ENCODE measurements around the gene ADCYAP1.

Gene ADCYAP1

DNA sequence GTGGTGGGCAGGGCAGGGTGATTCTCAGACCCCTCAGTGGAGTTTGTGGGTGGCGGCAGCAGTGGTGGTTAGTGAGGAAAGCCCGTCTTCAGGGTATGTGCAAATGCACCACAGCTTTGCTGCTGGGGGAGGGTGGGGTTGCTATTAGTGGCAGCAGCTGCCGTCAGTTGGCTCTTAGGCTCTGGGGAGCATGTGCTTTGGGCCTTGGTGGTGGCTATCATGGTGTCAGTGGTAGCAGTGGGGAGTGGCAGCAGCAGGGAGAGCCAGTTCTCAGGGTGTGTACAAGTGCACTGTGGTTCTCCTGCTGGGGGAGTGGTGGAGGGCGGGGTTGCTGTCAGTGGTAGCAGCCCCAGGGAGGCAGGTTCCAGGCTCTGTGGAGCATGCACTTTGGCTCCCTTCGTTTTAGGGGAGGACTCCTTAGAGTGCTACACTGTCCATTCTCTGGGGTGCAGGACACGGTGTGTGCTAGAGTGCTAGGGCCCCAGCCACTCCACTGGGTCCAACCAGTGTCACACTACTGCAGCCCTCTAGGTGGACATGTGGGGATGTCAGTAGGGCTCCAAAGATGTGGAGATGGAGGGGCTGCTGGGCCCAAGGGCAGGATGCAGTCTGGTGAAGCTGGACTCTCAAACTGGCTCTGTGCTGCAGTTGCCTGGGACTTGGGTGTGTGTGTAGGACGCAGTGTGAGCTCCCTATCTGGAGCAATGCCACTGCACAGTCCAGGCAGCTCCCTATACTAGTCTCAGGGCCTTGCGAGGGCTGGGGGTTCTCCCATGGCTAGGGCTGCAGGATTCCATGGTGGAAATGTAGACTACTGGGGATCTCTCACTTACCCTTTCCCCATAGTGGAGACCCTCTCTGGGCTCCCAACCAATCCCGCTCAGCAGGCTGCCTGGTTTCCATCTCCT lies 45.3 kb downstream of the ADCYAP1 start:
- Histone ChIP-seq H3K4me1 (ENCODE audit: insufficient read depth, low read length, severe bottlenecking) (no peaks in the 10 kb centered on the region), H3K27me3 (ENCODE audit: insufficient read depth, low read length) (no peaks in the 10 kb centered on the region), H3K79me2 (ENCODE audit: insufficient read depth, low read length) (no peaks in the 10 kb centered on the region), H3K4me2 (ENCODE audit: low read length) (no peak overlapping the region), H3K9me2 (ENCODE audit: low read depth, low read length) (no peaks in the 10 kb centered on the region), H3K27ac (ENCODE audit: low read depth, low read length, poor library complexity, severe bottlenecking) (no peak overlapping the region), H2AFZ (ENCODE audit: low read length) (no peak overlapping the region), H4K20me1 (ENCODE audit: insufficient read depth, low read length) (no peaks in the 10 kb centered on the region), H3K36me3 (ENCODE audit: insufficient read depth, low read length) (no peaks in the 10 kb centered on the region), H3F3A (ENCODE audit: insufficient read depth, low read length) (no peaks in the 10 kb centered on the region), H3K9me3 (ENCODE audit: low read length) (no peaks in the 10 kb centered on the region), H3K4me3 (ENCODE audit: low read depth, low read length, poor library complexity, severe bottlenecking) (no peak overlapping the region), H3K9ac (ENCODE audit: low read length) (no peak overlapping the region)
- TF ChIP-seq, protein P1, sequence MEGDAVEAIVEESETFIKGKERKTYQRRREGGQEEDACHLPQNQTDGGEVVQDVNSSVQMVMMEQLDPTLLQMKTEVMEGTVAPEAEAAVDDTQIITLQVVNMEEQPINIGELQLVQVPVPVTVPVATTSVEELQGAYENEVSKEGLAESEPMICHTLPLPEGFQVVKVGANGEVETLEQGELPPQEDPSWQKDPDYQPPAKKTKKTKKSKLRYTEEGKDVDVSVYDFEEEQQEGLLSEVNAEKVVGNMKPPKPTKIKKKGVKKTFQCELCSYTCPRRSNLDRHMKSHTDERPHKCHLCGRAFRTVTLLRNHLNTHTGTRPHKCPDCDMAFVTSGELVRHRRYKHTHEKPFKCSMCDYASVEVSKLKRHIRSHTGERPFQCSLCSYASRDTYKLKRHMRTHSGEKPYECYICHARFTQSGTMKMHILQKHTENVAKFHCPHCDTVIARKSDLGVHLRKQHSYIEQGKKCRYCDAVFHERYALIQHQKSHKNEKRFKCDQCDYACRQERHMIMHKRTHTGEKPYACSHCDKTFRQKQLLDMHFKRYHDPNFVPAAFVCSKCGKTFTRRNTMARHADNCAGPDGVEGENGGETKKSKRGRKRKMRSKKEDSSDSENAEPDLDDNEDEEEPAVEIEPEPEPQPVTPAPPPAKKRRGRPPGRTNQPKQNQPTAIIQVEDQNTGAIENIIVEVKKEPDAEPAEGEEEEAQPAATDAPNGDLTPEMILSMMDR (IDR thresholded peaks at IDR 0.05; ENCODE audit: low read length) = no peak
- TF ChIP-seq EZH2 (IDR thresholded peaks at IDR 0.05; ENCODE audit: borderline replicate concordance, low read length) = no peak

DNA sequence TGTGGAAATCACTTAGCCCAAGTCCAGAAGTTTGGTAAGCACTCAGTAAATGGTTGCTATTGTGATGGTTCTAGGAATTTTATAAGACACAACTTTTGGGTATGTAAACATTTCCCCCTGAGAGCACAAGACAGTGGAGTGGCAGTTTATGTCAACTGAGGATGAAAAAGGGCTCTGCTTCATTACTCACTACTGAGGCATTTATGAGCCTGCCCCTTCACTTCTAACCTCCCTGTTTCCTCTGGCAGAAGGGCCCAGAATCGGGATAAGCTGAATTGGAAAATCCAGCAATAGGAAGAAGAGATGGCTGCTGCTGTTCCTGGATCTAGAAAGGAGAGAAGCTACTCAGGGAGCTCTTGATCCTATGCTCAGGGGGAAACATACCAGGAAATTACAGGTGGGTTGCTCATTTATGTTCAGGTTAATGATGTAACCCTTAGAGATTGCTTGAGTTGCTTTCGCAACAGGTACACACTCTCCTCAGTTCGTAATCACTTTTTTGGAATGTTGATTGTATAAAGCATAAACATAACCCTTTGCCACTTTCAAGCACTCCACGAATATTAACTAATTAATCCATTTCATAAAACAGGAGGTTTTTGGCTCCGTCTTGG lies 46.3 kb downstream of the ADCYAP1 start:
- H3F3A ChIP-seq (ENCODE audit: insufficient read depth, low read length) = no peaks in the 10 kb centered on the region
- no peaks in the 10 kb centered on the region for H3K79me2 ChIP-seq (ENCODE audit: insufficient read depth, low read length)
- H3K4me1 ChIP-seq (ENCODE audit: insufficient read depth, low read length, severe bottlenecking) = no peaks in the 10 kb centered on the region
- H3K27me3 ChIP-seq (ENCODE audit: insufficient read depth, low read length) = no peaks in the 10 kb centered on the region
- no peaks in the 10 kb centered on the region for H3K36me3 ChIP-seq (ENCODE audit: insufficient read depth, low read length)
- H2AFZ ChIP-seq (ENCODE audit: low read length) = no peak overlapping the region
- no peak overlapping the region for H3K4me2 ChIP-seq (ENCODE audit: low read length)
- TF ChIP-seq, protein P1 (IDR thresholded peaks at IDR 0.05; ENCODE audit: low read length) = no peak
- no peak for TF ChIP-seq EZH2 (IDR thresholded peaks at IDR 0.05; ENCODE audit: borderline replicate concordance, low read length)
- no peaks in the 10 kb centered on the region for H3K9me2 ChIP-seq (ENCODE audit: low read depth, low read length)
- no peak overlapping the region for H3K9ac ChIP-seq (ENCODE audit: low read length)
- H3K9me3 ChIP-seq (ENCODE audit: low read length) = no peaks in the 10 kb centered on the region
- H3K4me3 ChIP-seq (ENCODE audit: low read depth, low read length, poor library complexity, severe bottlenecking) = no peak overlapping the region
- no peak overlapping the region for H3K27ac ChIP-seq (ENCODE audit: low read depth, low read length, poor library complexity, severe bottlenecking)
- H4K20me1 ChIP-seq (ENCODE audit: insufficient read depth, low read length) = no peaks in the 10 kb centered on the region

DNA sequence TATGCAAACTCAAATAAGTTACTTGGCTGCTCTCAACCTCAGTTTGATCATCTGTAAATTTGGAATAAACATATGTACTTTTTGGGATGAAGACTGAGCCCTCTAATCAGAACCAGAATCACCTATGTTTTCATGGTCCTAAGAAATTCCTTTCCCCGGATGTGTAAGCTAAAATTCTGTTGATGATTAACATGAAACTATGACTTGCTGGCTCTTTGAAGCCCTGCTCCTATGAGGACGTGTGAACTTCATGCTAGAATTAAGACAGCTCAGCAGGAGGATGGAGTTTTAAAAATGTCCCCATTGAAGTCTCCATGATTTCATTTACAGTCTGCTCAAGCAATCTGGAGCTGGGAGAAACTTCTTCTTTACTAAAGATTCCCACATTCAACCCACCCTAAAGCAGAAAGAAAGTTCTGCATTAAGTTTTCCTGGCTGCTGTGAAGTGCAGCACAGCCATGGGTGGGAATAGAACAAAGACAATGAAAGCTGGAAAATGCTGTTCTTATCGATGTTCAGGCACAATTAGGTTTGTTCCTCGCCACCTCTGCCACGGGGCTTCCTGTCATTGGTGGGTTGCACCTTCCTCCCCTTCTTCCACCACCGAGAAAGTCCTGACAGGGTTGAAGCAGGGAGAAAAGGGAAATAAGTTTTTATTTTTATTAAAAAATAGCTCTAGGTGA lies 50.9 kb downstream of the ADCYAP1 start:
- no peaks in the 10 kb centered on the region for H3K4me1 ChIP-seq (ENCODE audit: insufficient read depth, low read length, severe bottlenecking)
- H3K27ac ChIP-seq (ENCODE audit: low read depth, low read length, poor library complexity, severe bottlenecking) = no peak overlapping the region
- H3K4me3 ChIP-seq (ENCODE audit: low read depth, low read length, poor library complexity, severe bottlenecking) = no peak overlapping the region
- no peak overlapping the region for H3K4me2 ChIP-seq (ENCODE audit: low read length)
- no peaks in the 10 kb centered on the region for H3K36me3 ChIP-seq (ENCODE audit: insufficient read depth, low read length)
- H3K27me3 ChIP-seq (ENCODE audit: insufficient read depth, low read length) = no peaks in the 10 kb centered on the region
- no peak overlapping the region for H3K9ac ChIP-seq (ENCODE audit: low read length)
- TF ChIP-seq, protein P1 (IDR thresholded peaks at IDR 0.05; ENCODE audit: low read length) = no peak
- no peak for TF ChIP-seq EZH2 (IDR thresholded peaks at IDR 0.05; ENCODE audit: borderline replicate concordance, low read length)
- no peaks in the 10 kb centered on the region for H3K9me2 ChIP-seq (ENCODE audit: low read depth, low read length)
- H3F3A ChIP-seq (ENCODE audit: insufficient read depth, low read length) = no peaks in the 10 kb centered on the region
- H4K20me1 ChIP-seq (ENCODE audit: insufficient read depth, low read length) = no peaks in the 10 kb centered on the region
- H3K79me2 ChIP-seq (ENCODE audit: insufficient read depth, low read length) = no peaks in the 10 kb centered on the region
- no peaks in the 10 kb centered on the region for H3K9me3 ChIP-seq (ENCODE audit: low read length)
- H2AFZ ChIP-seq (ENCODE audit: low read length) = no peak overlapping the region
